BE2C (cell line): Measurements from ENCODE around the gene C16orf86.

ENCODE experiments used
- DNase-seq: peaks from one replicate; pipeline ENCODE4 v3.0.0-alpha.2; 2020
- H3K27me3 ChIP-seq: fragments of 250-450 bp; sonication (Bioruptor Pico); 2 replicates; pipeline ENCODE4 v1.5.1; 2020; ENCODE audit warnings: mild to moderate bottlenecking
- H3K36me3 ChIP-seq: fragments of 250-450 bp; sonication (Bioruptor Pico); 2 replicates; pipeline ENCODE4 v1.5.1; 2020; ENCODE audit warnings: mild to moderate bottlenecking
- H3K4me1 ChIP-seq: fragments of 250-450 bp; sonication (Bioruptor Pico); 2 replicates; pipeline ENCODE4 v1.5.1; 2020
- H3K4me3 ChIP-seq: 2 replicates; pipeline ENCODE4 v1.5.1; 2011; ENCODE audit warnings: low read depth, low read length
- H3K9me3 ChIP-seq: fragments of 250-450 bp; sonication (Bioruptor Pico); 2 replicates; pipeline ENCODE4 v1.5.1; 2020
- TF ChIP-seq, protein P1 (sequence below): IDR thresholded peaks from 2 replicates; pipeline ENCODE4 v1.5.1; 2012; ENCODE audit warnings: mild to moderate bottlenecking, low read depth, low read length

C16orf86 gene

DNA sequence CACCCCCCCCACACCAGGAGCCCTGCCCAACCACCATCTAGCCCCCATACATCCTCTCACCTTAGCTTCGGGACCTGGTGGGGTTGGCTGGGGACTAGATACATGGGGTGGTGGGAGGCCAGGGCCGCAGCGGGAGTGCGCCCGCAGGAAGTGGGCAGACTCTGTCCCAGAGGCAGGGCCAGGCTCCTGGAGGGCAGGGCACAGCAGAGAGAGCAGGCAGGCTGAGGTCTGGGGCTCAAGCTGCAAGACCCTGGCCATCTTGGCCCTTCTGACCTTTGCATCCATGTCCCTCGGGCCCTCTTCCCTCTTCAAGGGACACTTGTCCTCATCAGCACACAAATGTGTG is 2.8 kb upstream of the C16orf86 start:
- Histone ChIP-seq H3K27me3 (no peaks in the 10 kb centered on the region), H3K36me3 (no peaks in the 10 kb centered on the region; the same call in 1 of the 2 replicates), H3K4me1 (peaks cover 5% of the 10 kb centered on the region), H3K9me3 (no peaks in the 10 kb centered on the region), H3K4me3 (no peak overlapping the region)
- TF ChIP-seq, protein P1, sequence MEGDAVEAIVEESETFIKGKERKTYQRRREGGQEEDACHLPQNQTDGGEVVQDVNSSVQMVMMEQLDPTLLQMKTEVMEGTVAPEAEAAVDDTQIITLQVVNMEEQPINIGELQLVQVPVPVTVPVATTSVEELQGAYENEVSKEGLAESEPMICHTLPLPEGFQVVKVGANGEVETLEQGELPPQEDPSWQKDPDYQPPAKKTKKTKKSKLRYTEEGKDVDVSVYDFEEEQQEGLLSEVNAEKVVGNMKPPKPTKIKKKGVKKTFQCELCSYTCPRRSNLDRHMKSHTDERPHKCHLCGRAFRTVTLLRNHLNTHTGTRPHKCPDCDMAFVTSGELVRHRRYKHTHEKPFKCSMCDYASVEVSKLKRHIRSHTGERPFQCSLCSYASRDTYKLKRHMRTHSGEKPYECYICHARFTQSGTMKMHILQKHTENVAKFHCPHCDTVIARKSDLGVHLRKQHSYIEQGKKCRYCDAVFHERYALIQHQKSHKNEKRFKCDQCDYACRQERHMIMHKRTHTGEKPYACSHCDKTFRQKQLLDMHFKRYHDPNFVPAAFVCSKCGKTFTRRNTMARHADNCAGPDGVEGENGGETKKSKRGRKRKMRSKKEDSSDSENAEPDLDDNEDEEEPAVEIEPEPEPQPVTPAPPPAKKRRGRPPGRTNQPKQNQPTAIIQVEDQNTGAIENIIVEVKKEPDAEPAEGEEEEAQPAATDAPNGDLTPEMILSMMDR = no peak
- no peak for DNase-seq

DNA sequence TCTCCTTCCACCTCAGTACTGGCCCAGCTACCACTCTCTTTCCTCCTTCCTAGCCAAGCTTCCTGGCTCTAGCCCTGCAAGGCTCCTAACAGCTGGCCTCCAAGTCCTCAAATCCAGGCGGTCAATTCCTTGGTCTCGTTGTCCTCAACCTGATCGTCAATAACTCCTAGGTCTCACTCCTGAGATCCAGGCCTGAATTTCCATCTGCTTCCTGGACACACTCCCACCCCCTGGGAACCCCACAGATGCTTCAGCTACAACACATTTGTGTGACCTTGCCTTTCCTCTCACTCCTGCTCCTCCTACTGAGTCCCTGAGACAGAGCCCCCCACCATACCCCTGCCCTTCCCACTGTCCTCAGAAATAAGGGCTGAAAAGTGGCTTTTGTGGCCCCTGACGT is 2.4 kb upstream of the C16orf86 start:
- Histone ChIP-seq H3K4me3 (no peak overlapping the region), H3K27me3 (no peaks in the 10 kb centered on the region), H3K4me1 (peaks cover 5% of the 10 kb centered on the region), H3K9me3 (no peaks in the 10 kb centered on the region), H3K36me3 (no peaks in the 10 kb centered on the region)
- no peak for DNase-seq
- TF ChIP-seq, protein P1 = no peak

DNA sequence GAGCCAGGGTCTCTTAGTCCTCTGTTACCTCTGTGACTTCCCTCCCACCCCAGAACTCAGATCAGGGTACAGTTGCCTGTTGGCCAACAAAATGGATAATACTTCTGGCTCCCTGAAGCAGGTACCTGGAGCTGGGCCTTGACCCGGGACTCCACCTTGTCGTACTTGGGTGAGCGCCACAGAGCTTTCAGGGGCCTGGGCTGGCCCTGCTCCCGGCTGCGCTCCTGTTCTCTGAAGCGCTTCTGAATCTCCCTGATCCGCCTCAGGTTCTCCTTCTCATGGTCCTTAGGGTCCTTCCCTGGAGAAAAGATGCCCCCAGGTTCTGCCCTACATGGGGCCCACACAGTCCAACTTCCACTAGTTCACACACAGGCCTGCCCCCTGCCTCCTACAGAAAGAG is 1.7 kb upstream of the C16orf86 start:
- no peaks in the 10 kb centered on the region for H3K36me3 ChIP-seq
- no peaks in the 10 kb centered on the region for H3K9me3 ChIP-seq
- H3K27me3 ChIP-seq = no peaks in the 10 kb centered on the region
- DNase-seq = no peak
- no peak overlapping the region for H3K4me3 ChIP-seq
- TF ChIP-seq, protein P1 = no peak
- H3K4me1 ChIP-seq = peaks cover 5% of the 10 kb centered on the region

DNA sequence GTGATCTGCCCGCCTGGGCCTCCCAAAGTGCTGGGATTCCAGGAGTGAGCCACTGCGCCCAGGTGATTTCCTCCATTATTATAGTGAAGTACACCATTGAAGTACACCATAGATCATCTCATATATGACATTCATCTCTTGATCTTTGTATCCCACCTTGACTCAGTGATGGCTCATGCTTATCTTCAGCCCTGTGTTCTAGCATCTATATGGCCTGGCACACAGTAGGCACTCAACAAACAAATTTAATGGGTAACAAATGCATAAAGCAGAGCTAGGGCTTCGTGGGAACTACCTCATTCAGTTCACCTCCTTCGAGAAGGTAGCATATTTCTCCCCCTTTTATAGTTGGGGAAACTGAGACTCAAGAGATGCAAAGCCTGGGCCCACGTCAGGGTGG is 1.0 kb upstream of the C16orf86 start:
- Histone ChIP-seq H3K9me3 (no peaks in the 10 kb centered on the region), H3K36me3 (no peaks in the 10 kb centered on the region), H3K4me1 (peaks cover 5% of the 10 kb centered on the region), H3K4me3 (peak overlapping the region; percentile 69), H3K27me3 (no peaks in the 10 kb centered on the region)
- TF ChIP-seq, protein P1 = no peak
- DNase-seq = no peak

DNA sequence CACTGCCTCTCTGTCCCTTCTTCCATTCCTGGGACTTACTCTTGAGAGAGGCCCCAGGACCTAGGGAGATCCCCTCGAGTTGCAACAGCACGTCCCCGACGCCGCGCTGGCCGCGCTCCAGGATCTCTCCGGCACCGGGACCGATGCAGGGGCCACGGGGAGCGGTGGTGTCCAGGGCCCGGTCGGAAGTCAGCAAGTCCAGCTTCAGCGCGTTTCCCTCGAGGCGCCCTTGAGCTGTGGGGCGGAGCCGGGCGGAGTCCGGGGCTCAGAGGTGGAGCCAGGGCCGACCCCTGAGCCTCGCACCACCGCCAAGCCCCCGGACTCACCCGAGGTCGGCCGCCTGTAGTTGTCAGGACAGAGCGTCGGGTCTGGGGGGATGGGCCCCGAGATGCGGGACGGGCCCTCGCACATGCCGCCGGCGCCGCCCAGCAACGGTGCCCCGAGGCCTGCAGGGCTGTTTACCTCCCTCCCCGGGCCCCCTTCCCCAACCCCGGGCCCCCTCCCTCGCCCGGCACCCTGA is 522 bp upstream of the C16orf86 start:
- DNase-seq = peak; percentile 59
- H3K9me3 ChIP-seq = no peaks in the 10 kb centered on the region
- TF ChIP-seq, protein P1 = no peak
- peak overlapping the region; percentile 69 for H3K4me3 ChIP-seq
- no peaks in the 10 kb centered on the region for H3K27me3 ChIP-seq
- H3K36me3 ChIP-seq = no peaks in the 10 kb centered on the region
- H3K4me1 ChIP-seq = peaks cover 5% of the 10 kb centered on the region

DNA sequence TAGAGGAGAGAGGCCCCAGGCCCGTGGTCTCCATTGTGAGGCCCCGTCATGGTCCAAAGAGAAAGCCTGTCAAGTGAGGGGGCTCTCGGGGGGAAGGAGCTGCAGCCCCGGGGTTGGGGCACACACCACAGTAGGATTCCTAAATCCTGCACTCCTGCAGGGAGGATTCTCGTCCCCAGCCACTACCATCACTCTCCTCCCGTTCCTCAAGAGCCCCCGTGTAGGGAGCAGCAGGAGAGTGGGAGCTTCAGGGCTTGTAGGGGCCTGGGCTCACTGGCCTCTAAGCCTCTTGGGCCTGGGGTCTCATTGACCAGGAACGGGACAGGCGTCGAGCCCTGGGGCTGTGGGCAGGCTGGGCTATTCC is 821 bp downstream of the C16orf86 start:
- Histone ChIP-seq H3K36me3 (no peaks in the 10 kb centered on the region), H3K4me3 (peak overlapping the region; percentile 69), H3K9me3 (no peaks in the 10 kb centered on the region), H3K27me3 (no peaks in the 10 kb centered on the region), H3K4me1 (peaks cover 5% of the 10 kb centered on the region)
- no peak for DNase-seq
- TF ChIP-seq, protein P1 = no peak
